ENCODE results near the gene RBM48.
"Not testable (repeated sequence)": the region's sequence is repeated elsewhere in the genome, so short reads cannot be mapped to it uniquely, and the experiment has no call there.

RBM48 gene

GRCh38 chr7:92545116-92545515, 16.5 kb downstream of the RBM48 start:
- DNase-seq (ENCODE audit: low spot score): not testable (repeated sequence)

- DNase-seq (ENCODE audit: low spot score): no peak
Observed at GRCh38 chr7:92546856-92547497, 18.4 kb downstream of the RBM48 start.

- no peak for DNase-seq (ENCODE audit: low spot score)
Observed at GRCh38 chr7:92547579-92547978, 19.0 kb downstream of the RBM48 start.

- DNase-seq (ENCODE audit: low spot score): no peak
Observed at GRCh38 chr7:92550194-92550593, 21.6 kb downstream of the RBM48 start.

GRCh38 chr7:92557249-92557648, 28.7 kb downstream of the RBM48 start:
- no peak for DNase-seq (ENCODE audit: low spot score)

- no peak for DNase-seq (ENCODE audit: low spot score)
Observed at GRCh38 chr7:92557808-92558362, 29.3 kb downstream of the RBM48 start.

- no peak for DNase-seq (ENCODE audit: low spot score)
Observed at GRCh38 chr7:92560602-92561001, 32.0 kb downstream of the RBM48 start.

- DNase-seq (ENCODE audit: low spot score): no peak
Observed at GRCh38 chr7:92563345-92563744, 34.8 kb downstream of the RBM48 start.

- DNase-seq (ENCODE audit: low spot score): no peak
Observed at GRCh38 chr7:92567460-92567859, 38.9 kb downstream of the RBM48 start.

- no peak for DNase-seq (ENCODE audit: low spot score)
Observed at GRCh38 chr7:92569137-92569536, 40.5 kb downstream of the RBM48 start.

- DNase-seq (ENCODE audit: low spot score): no peak
Observed at GRCh38 chr7:92576296-92576695, 47.7 kb downstream of the RBM48 start.

- DNase-seq (ENCODE audit: low spot score): no peak
Observed at GRCh38 chr7:92582948-92583347, 54.4 kb downstream of the RBM48 start.

GRCh38 chr7:92584953-92585352, 56.4 kb downstream of the RBM48 start:
- no peak for DNase-seq (ENCODE audit: low spot score)

GRCh38 chr7:92586403-92586802, 57.8 kb downstream of the RBM48 start:
- no peak for DNase-seq (ENCODE audit: low spot score)

- DNase-seq (ENCODE audit: low spot score): no peak
Observed at GRCh38 chr7:92586841-92587240, 58.2 kb downstream of the RBM48 start.
